22Rv1 (cell line): ENCODE data around the gene SH3BGRL2.

Source experiments
- H3K27ac ChIP-seq: fragments of 450-650 bp; 2 replicates; pipeline ENCODE4 v1.5.1; 2017
- ZFX ChIP-seq: fragments of 450-650 bp; IDR thresholded peaks from 2 replicates; pipeline ENCODE4 v1.6.1; 2017; ENCODE audit warnings: antibody characterized with exemption, borderline replicate concordance
- TF ChIP-seq, protein P1 (sequence below): fragments of 450-650 bp; IDR thresholded peaks from 2 replicates; pipeline ENCODE4 v1.5.1; 2017; ENCODE audit warnings: mild to moderate bottlenecking

SH3BGRL2 gene

DNA sequence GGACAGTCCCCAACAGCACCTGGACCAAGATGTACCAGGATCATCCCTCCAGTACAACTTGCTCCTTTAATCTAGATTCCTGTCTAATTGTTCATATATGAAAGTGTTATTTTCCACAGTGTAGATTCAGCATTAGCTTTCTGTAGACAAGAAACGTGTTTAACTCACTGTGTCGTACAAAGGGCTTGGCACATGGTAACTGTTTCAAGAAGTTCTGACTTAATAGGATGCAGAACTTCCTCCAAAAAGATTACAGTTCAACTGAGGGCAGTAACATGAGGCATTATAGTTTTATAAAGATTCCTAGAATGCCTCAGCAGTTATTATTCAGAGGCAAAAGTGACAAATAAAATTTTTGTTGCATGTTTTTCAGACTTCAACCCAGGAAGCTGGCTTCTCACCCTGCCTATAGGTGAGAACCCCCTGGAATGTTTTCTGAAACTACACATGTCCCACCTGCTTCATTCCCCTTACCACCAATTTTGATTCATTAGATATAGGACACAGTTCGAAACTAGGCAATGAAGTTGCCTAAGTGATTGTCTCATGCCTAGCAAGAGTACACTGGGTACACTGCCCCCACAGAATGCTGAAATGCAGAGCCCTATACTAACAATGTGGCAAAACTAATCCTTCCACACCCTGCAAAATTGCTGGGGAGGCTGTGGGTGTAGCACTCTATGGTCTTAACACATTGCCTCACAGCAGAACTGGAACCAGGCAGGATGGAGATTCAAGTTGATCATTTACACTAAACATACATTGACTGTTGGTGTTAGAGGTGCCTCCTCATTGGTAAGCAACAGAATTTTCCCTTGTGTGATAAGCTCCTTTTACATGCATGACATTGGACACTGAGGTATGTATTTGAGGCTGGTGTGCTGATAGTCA is 22.6 kb upstream of the SH3BGRL2 start:
- H3K27ac ChIP-seq, result no peak overlapping the region
- no peak for TF ChIP-seq ZFX
- TF ChIP-seq, protein P1, sequence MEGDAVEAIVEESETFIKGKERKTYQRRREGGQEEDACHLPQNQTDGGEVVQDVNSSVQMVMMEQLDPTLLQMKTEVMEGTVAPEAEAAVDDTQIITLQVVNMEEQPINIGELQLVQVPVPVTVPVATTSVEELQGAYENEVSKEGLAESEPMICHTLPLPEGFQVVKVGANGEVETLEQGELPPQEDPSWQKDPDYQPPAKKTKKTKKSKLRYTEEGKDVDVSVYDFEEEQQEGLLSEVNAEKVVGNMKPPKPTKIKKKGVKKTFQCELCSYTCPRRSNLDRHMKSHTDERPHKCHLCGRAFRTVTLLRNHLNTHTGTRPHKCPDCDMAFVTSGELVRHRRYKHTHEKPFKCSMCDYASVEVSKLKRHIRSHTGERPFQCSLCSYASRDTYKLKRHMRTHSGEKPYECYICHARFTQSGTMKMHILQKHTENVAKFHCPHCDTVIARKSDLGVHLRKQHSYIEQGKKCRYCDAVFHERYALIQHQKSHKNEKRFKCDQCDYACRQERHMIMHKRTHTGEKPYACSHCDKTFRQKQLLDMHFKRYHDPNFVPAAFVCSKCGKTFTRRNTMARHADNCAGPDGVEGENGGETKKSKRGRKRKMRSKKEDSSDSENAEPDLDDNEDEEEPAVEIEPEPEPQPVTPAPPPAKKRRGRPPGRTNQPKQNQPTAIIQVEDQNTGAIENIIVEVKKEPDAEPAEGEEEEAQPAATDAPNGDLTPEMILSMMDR, result no peak

DNA sequence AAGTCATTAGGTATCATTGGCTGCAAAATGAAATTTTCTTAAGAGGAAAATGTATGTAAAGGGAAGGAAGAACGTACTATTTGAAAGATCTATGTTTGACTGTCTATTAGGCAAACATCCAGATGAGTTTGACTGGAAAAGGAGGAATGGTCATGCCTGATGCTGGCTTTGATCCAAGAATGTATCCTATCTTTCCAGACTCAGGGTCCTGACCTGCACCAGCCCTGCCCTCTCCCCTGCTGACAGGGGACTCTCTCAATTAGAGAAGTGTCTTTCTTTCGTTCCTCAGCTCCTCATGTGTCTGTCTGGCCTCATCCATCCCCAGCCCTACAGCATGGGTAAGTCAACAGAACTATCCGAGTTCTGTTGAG is 21.9 kb upstream of the SH3BGRL2 start:
- TF ChIP-seq, protein P1, result no peak
- TF ChIP-seq ZFX, result no peak
- H3K27ac ChIP-seq, result no peak overlapping the region

DNA sequence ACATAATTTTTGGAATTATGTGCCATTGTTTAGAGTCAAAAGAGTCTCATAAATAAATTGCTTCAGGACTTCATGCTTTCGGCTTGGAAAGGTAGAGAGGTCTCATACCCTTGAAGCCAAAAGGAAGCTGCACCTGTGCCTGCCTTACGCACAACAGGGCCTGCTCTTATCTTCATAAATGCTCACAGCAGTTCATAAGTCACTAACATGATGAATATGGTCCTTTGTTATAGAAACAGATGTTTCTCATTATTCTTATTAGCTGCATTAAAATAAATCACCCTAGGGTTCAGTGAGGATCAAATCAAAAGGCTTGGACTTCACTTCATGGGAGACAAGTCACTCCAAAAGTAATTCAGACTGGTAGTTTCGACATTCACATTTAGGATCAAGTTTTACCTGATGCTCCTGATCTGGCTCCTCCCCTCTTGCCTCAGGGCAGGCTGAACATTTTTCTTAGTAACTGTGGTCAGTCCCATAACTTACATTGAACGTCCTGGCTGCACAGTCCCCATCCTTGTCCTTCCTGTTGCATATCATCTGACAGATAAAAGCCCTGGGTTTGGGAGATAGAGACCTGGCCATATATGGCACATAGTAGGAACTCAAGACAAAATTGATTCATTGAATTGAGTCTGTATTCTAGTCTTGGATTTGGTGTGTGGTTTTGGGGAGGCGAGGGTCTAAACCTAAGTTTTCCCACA is 20.7 kb upstream of the SH3BGRL2 start:
- TF ChIP-seq, protein P1, result no peak
- TF ChIP-seq ZFX, result no peak
- H3K27ac ChIP-seq, result 0 out of 2 replicates have a peak overlapping the region, but pooled peaks have one; percentile 20

DNA sequence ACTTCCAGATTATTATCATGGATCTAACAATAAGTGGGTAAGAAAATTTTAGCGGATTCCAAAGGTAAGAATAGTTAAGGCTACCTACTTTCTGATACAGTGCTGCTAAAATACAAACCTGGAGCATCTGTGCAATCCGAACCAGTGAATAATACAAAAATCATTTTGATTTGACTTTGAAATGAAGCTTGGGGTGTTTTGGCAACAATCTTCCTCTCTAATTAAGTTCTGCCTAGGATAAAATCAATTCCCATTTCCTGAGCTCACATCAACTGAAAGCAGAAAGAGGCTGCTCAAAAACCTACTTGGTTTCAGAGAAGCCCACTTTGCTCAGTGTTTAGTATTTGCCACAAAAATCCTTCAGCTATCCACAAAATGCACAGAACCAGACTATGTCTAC is 18.7 kb upstream of the SH3BGRL2 start:
- no peak overlapping the region for H3K27ac ChIP-seq
- TF ChIP-seq, protein P1, result no peak
- TF ChIP-seq ZFX, result no peak

DNA sequence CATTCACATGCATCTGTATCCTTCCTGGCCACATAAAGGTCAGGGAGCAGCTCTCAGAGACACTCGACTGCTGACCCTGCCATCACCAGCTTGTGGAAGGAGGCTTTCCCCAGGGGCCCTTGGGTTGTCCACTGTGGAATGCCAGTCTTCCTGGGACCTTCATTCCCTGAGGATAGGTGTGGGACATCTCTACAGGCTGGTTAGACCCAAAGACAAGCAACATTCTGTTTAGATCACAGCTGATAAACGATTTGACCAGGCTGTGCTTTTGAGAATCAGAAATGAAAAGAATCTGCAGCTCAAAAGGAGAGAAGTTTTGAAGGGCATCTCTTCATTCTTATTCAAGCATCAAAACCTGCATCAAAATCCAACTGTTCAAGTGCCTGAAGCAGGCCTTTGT is 18.2 kb upstream of the SH3BGRL2 start:
- no peak overlapping the region for H3K27ac ChIP-seq
- no peak for TF ChIP-seq ZFX
- TF ChIP-seq, protein P1, result no peak

DNA sequence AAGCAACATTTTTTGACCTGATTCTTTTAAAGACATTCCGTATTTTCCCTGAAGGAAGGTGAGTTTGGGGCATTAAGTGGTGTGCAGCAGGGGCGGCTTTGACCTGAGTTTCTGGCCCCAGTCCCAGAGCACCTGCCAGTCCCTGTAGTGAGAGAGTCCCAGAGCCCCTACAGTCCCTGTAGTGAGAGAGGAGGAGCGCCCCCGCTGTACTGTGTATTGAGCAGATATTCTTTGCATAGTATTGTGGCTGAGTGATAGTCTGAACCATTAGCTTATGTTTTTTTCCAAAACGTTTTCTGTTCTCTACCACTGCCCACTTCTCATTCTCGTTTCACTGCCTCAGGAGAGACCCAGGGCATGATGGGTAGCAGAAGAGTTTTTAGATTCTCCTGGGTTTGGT is 17.2 kb upstream of the SH3BGRL2 start:
- TF ChIP-seq, protein P1, result no peak
- TF ChIP-seq ZFX, result no peak
- H3K27ac ChIP-seq, result no peak overlapping the region
